Nephron progenitor cell (in vitro differentiated cells): ENCODE results near the gene NTM.

Source experiments
- DNase-seq: peaks from one replicate; pipeline ENCODE4 v3.0.0; 2021
- H3K27ac Mint-ChIP-seq: 2 replicates; pipeline ENCODE4 v1.8.0; 2021; ENCODE audit warnings: mild to moderate bottlenecking, moderate library complexity, mixed read lengths
- H3K27me3 Mint-ChIP-seq: 2 replicates; pipeline ENCODE4 v1.8.0; 2021; ENCODE audit warnings: mild to moderate bottlenecking, low read depth, mixed read lengths; ENCODE audit not compliant: poor library complexity
- H3K36me3 Mint-ChIP-seq: 2 replicates; pipeline ENCODE4 v1.8.0; 2021; ENCODE audit warnings: low read depth, mixed read lengths
- H3K4me1 Mint-ChIP-seq: 2 replicates; pipeline ENCODE4 v1.8.0; 2021; ENCODE audit warnings: mixed read lengths
- H3K4me3 Mint-ChIP-seq: 2 replicates; pipeline ENCODE4 v1.8.0; 2021; ENCODE audit warnings: mild to moderate bottlenecking, moderate library complexity, mixed read lengths
- H3K9me3 Mint-ChIP-seq: 2 replicates; pipeline ENCODE4 v1.8.0; 2021; ENCODE audit warnings: mild to moderate bottlenecking, moderate library complexity, mixed read lengths
- TF ChIP-seq, protein P1 (sequence below): fragments of 200-600 bp; sonication (generic); IDR thresholded peaks from 2 replicates; pipeline ENCODE4 v1.5.0; 2021; ENCODE audit warnings: antibody characterized with exemption

NTM gene

DNA sequence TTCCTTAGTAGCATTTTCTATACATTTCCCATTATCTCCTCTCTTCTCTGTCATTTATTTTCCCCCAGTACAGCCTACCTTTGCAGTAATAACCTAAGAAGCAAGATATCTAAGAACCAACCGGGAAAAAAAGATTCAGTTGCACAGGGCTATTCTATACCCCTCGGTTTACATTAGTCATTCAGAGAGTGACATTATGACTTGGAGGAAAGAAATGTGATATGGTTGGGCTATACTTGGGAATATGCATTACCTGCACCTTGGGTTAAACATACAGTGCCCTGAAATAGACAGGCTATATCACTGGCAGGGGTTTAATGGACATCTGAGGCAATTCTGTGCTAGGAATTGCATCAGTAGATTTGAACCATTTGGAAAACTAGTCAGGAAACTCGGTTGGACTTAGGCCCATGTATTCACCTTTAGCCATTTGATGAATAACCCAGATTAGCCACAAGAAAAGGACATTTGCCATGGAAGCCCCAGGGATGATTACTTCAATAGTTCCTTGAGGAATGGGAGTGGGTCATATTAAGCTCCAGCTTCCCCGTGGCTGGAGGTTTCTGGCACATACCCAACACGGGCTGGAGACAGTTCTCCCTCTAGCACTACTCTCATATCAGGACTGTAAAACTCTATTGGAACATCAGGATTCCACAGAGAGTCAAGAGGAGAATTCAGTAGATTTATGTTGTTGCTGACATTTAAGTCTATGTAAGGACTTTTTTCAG is 973.2 kb downstream of the NTM start:
- Mint-ChIP-seq H3K27ac (no peak overlapping the region), H3K4me3 (no peak overlapping the region), H3K9me3 (no peaks in the 10 kb centered on the region), H3K27me3 (peaks cover 47% of the 10 kb centered on the region), H3K36me3 (no peaks in the 10 kb centered on the region), H3K4me1 (peaks cover 13% of the 10 kb centered on the region)
- TF ChIP-seq, protein P1, sequence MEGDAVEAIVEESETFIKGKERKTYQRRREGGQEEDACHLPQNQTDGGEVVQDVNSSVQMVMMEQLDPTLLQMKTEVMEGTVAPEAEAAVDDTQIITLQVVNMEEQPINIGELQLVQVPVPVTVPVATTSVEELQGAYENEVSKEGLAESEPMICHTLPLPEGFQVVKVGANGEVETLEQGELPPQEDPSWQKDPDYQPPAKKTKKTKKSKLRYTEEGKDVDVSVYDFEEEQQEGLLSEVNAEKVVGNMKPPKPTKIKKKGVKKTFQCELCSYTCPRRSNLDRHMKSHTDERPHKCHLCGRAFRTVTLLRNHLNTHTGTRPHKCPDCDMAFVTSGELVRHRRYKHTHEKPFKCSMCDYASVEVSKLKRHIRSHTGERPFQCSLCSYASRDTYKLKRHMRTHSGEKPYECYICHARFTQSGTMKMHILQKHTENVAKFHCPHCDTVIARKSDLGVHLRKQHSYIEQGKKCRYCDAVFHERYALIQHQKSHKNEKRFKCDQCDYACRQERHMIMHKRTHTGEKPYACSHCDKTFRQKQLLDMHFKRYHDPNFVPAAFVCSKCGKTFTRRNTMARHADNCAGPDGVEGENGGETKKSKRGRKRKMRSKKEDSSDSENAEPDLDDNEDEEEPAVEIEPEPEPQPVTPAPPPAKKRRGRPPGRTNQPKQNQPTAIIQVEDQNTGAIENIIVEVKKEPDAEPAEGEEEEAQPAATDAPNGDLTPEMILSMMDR = no peak
- no peak for DNase-seq

DNA sequence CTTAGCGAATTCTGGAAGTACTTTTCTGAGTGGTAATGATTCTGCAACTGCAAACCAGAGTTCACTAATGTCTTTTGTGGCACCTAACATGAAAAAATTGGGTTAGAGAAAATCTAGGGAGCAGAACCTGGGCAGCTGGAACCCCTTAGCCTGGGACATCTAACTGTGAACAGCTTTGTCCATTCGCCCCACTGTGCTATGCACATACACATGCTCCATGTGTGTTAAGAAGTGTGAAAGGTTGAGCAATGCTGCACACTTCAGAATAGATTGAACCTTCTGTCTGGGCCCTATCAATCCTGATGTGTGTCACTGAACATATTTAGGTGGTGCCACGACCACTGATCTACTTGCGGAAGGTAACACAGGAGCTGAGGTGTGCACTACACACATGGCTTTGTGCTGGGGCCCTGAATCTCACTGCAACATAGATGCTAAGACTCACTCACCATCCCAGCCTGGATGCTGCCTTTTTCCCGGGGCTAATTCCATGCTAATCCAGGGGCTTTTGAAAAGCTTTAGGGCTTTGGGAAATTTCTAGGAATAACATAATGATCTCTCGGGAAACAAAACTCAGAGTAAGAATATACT is 976.2 kb downstream of the NTM start:
- no peak overlapping the region for H3K27ac Mint-ChIP-seq
- H3K4me1 Mint-ChIP-seq = peaks cover 13% of the 10 kb centered on the region
- H3K36me3 Mint-ChIP-seq = no peaks in the 10 kb centered on the region
- H3K27me3 Mint-ChIP-seq = peaks cover 28% of the 10 kb centered on the region
- DNase-seq = no peak
- no peak overlapping the region for H3K4me3 Mint-ChIP-seq
- TF ChIP-seq, protein P1 = no peak
- no peaks in the 10 kb centered on the region for H3K9me3 Mint-ChIP-seq

DNA sequence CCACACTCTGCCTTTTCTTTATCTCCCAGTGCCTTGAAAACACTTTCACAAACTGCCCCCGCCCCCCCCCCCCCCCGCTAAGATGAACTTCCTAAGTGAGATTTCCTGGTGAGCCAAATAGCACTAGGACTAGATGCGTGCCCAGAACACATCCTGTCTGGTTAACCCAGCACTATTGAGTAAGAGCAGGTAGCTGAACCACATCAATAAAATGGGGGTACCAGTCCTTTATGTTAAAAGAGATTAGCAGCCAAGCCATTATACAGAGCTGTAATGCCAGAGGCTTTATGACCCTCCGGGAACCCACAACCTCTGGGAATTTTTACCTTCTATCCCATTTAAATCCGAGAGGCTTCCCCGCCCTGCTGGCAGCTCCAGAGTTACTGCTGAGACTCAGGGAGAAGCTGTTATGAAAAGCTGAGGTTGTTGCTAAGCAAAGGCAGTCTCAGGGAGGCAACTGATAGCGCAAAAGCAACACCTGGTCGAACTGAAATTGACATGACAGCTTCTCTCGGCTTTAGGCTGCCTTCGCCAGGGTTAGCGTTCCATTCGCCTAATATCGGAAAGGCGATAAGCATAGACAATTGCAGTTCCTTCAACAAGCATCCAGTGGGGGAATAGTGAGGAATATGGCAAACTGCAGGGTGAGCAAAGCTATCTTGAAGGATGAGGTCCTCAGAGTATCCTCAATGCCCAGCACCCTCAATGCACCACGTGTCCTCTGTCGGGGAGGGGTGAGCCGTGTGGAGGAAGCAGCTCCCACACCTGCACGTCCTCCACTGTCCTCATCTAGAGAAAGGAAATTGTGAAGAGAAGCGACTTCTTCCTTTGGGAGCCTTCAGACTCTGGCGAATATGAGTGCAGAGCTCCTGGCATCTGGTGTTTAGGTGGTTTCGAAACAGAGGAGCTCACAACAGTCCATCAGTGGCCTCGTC is 977.0 kb downstream of the NTM start:
- no peak overlapping the region for H3K27ac Mint-ChIP-seq
- TF ChIP-seq, protein P1 = no peak
- no peak for DNase-seq
- H3K9me3 Mint-ChIP-seq = no peaks in the 10 kb centered on the region
- H3K27me3 Mint-ChIP-seq = peaks cover 23% of the 10 kb centered on the region
- no peak overlapping the region for H3K4me3 Mint-ChIP-seq
- no peaks in the 10 kb centered on the region for H3K36me3 Mint-ChIP-seq
- H3K4me1 Mint-ChIP-seq = peaks cover 11% of the 10 kb centered on the region

DNA sequence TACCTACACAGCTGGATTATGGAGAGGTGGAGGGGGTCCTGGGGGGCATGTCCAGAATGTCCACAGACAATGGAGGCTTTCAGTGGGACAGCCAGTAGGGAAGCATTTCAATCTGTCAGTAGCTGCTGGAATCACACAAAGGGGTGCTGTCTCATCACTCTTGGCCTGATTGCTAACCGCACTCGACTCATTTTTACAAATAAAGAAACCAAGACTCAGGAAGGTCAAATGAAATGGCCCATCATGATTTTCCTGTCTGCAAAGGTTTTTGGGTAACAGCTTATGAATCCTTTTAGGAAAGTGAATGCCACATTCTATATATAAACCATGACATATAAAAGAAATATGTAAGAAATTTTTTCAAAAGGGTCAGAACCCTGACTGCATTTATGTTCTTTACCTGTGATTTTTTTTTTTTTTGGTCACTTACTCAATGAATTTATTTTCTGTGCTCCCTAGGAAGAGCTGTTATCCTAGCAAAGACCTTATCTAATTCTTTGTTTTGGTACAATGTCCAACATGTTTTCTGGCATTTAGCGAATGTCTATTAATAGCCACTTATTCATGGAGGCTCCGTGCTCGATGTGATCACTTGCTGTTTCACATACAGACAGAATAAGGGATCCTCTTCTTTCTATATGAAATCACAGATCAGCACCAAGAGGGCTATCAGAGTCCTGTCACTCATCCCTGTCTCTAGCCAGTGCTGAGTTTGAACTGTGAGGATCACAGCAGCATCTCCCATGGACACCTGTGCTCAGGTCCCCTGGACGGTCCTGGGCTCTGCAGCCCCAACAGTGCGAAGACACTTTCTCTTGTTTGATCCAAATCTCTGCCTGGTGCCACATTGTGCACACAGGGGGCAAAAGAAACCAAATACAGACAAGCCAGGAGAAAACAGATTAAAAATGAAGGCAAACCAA is 979.7 kb downstream of the NTM start:
- H3K27ac Mint-ChIP-seq = no peak overlapping the region
- DNase-seq = no peak
- no peaks in the 10 kb centered on the region for H3K36me3 Mint-ChIP-seq
- H3K4me1 Mint-ChIP-seq = no peaks in the 10 kb centered on the region
- H3K9me3 Mint-ChIP-seq = no peaks in the 10 kb centered on the region
- H3K4me3 Mint-ChIP-seq = no peak overlapping the region
- TF ChIP-seq, protein P1 = no peak
- peaks cover 30% of the 10 kb centered on the region for H3K27me3 Mint-ChIP-seq

DNA sequence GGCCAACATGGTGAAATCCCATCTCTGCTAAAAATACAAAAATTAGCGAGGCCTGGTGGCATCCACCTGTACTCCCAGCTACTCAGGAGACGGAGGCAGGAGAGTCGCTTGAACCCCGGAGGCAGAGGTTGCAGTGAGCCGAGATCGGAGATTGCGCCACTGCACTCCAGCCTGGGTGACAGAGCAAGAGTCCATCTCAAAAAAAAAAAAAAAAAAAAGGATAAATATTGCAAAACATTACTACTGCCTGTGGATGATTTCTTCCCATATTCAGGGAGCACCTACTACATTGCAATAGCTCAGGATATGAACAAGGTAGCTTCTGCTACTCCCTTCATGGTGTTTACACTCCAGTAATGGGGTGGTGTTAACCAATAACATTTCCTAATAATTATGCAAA is 980.6 kb downstream of the NTM start:
- no peak overlapping the region for H3K4me3 Mint-ChIP-seq
- no peaks in the 10 kb centered on the region for H3K4me1 Mint-ChIP-seq
- no peaks in the 10 kb centered on the region for H3K36me3 Mint-ChIP-seq
- no peak for DNase-seq
- H3K27me3 Mint-ChIP-seq = peaks cover 32% of the 10 kb centered on the region
- H3K27ac Mint-ChIP-seq = no peak overlapping the region
- TF ChIP-seq, protein P1 = no peak
- H3K9me3 Mint-ChIP-seq = no peaks in the 10 kb centered on the region
